NT2/D1 (cell line): ENCODE measurements around the gene ABCA2.

Source experiments
- DNase-seq: peaks from one replicate; pipeline ENCODE4 v3.0.0-alpha.2; 2011; ENCODE audit warnings: low read depth, low spot score
- H3K27me3 ChIP-seq: 2 replicates; pipeline ENCODE4 v1.6.0; 2011; ENCODE audit warnings: mild to moderate bottlenecking; ENCODE audit not compliant: insufficient read length, insufficient read depth
- H3K36me3 ChIP-seq: 2 replicates; pipeline ENCODE4 v1.6.1; 2011; ENCODE audit warnings: mild to moderate bottlenecking, low read length, mixed read lengths; ENCODE audit not compliant: insufficient read depth, insufficient read length
- H3K4me1 ChIP-seq: 2 replicates; pipeline ENCODE4 v1.5.1; 2011; ENCODE audit not compliant: insufficient read depth, insufficient read length
- H3K4me3 ChIP-seq: 2 replicates; pipeline ENCODE4 v1.5.1; 2011; ENCODE audit warnings: low read depth; ENCODE audit not compliant: insufficient read length
- H3K9ac ChIP-seq: 2 replicates; pipeline ENCODE4 v1.6.0; 2011; ENCODE audit warnings: low read depth; ENCODE audit not compliant: insufficient read length
- H3K9me3 ChIP-seq: 2 replicates; pipeline ENCODE4 v1.5.1; 2011; ENCODE audit warnings: mild to moderate bottlenecking, low read length; ENCODE audit not compliant: insufficient read depth
- SUZ12 ChIP-seq: IDR thresholded peaks from 2 replicates; pipeline ENCODE4 v1.6.1; 2011; ENCODE audit not compliant: insufficient read length, insufficient read depth; ENCODE audit errors: extremely low read depth
- YY1 ChIP-seq: IDR thresholded peaks from 2 replicates; pipeline ENCODE4 v1.6.1; 2011; ENCODE audit not compliant: insufficient read length, insufficient read depth
- ZNF274 ChIP-seq: IDR thresholded peaks from 2 replicates; pipeline ENCODE4 v1.6.1; 2011; ENCODE audit warnings: mild to moderate bottlenecking, low read depth, low read length

The ABCA2 gene

GRCh38 chr9:137025517-137025966 lies 2.5 kb downstream of the ABCA2 start:
- DNase-seq: no peak
- H3K4me1 ChIP-seq: peaks cover 50% of the 10 kb centered on the region
- TF ChIP-seq SUZ12 (no peak), ZNF274 (no peak), YY1 (no peak)
- peaks cover 34% of the 10 kb centered on the region for H3K27me3 ChIP-seq
- H3K4me3 ChIP-seq: no peak overlapping the region
- H3K9me3 ChIP-seq: no peaks in the 10 kb centered on the region
- H3K9ac ChIP-seq: peak overlapping the region; percentile 32
- H3K36me3 ChIP-seq: no peaks in the 10 kb centered on the region

- Histone ChIP-seq H3K27me3 (peaks cover 24% of the 10 kb centered on the region), H3K9ac (peak overlapping the region; percentile 45), H3K4me3 (no peak overlapping the region), H3K9me3 (no peaks in the 10 kb centered on the region), H3K4me1 (peaks cover 42% of the 10 kb centered on the region), H3K36me3 (no peaks in the 10 kb centered on the region)
- TF ChIP-seq ZNF274 (no peak), YY1 (no peak), SUZ12 (no peak)
- no peak for DNase-seq
Observed at GRCh38 chr9:137023583-137023991, 4.5 kb downstream of the ABCA2 start.

GRCh38 chr9:137023157-137023556 lies 4.9 kb downstream of the ABCA2 start:
- Histone ChIP-seq H3K4me1 (peaks cover 39% of the 10 kb centered on the region), H3K4me3 (no peak overlapping the region), H3K9me3 (no peaks in the 10 kb centered on the region), H3K36me3 (no peaks in the 10 kb centered on the region), H3K27me3 (peaks cover 21% of the 10 kb centered on the region), H3K9ac (peak overlapping the region; percentile 45)
- TF ChIP-seq SUZ12 (no peak), ZNF274 (no peak), YY1 (no peak)
- no peak for DNase-seq

- peaks cover 38% of the 10 kb centered on the region for H3K4me1 ChIP-seq
- H3K9me3 ChIP-seq: no peaks in the 10 kb centered on the region
- H3K4me3 ChIP-seq: no peak overlapping the region
- TF ChIP-seq ZNF274 (no peak), YY1 (no peak), SUZ12 (no peak)
- H3K9ac ChIP-seq: no peak overlapping the region
- H3K36me3 ChIP-seq: no peaks in the 10 kb centered on the region
- H3K27me3 ChIP-seq: peaks cover 20% of the 10 kb centered on the region
- no peak for DNase-seq
Observed at GRCh38 chr9:137022662-137023008, 5.4 kb downstream of the ABCA2 start.

- no peak overlapping the region for H3K4me3 ChIP-seq
- TF ChIP-seq SUZ12 (no peak), ZNF274 (no peak), YY1 (no peak)
- peak; percentile 84 for DNase-seq
- H3K4me1 ChIP-seq: peaks cover 33% of the 10 kb centered on the region
- H3K9ac ChIP-seq: no peak overlapping the region
- no peaks in the 10 kb centered on the region for H3K9me3 ChIP-seq
- H3K27me3 ChIP-seq: peaks cover 14% of the 10 kb centered on the region
- H3K36me3 ChIP-seq: no peaks in the 10 kb centered on the region
Observed at GRCh38 chr9:137021979-137022661, 5.9 kb downstream of the ABCA2 start.

GRCh38 chr9:137021568-137021978 lies 6.5 kb downstream of the ABCA2 start:
- H3K27me3 ChIP-seq: peaks cover 9% of the 10 kb centered on the region
- no peak overlapping the region for H3K9ac ChIP-seq
- peaks cover 29% of the 10 kb centered on the region for H3K4me1 ChIP-seq
- H3K9me3 ChIP-seq: no peaks in the 10 kb centered on the region
- H3K36me3 ChIP-seq: peaks cover 5% of the 10 kb centered on the region
- TF ChIP-seq ZNF274: no peak
- TF ChIP-seq YY1: no peak
- TF ChIP-seq SUZ12: no peak
- no peak for DNase-seq
- no peak overlapping the region for H3K4me3 ChIP-seq

- no peaks in the 10 kb centered on the region for H3K9me3 ChIP-seq
- no peak for TF ChIP-seq YY1
- H3K9ac ChIP-seq: no peak overlapping the region
- H3K36me3 ChIP-seq: peaks cover 9% of the 10 kb centered on the region
- peaks cover 28% of the 10 kb centered on the region for H3K4me1 ChIP-seq
- peaks cover 3% of the 10 kb centered on the region for H3K27me3 ChIP-seq
- DNase-seq: no peak
- H3K4me3 ChIP-seq: no peak overlapping the region
Observed at GRCh38 chr9:137020771-137021567, 7.1 kb downstream of the ABCA2 start.
